Measurements from ENCODE around the gene CLCNKA. TPM values are rescaled to one million over a fixed set of nuclear protein-coding genes. Genes with fewer than 3 reads are reported as not detected.

CLCNKA gene
- total and polyA plus RNA-seq, 2 of the 8 experiments (the other 6 are each of a cell fraction or from before 2014, with no cell fraction given): 0.95 to 2.0 TPM

- TF ChIP-seq RFX5 (IDR thresholded peaks at IDR 0.05; ENCODE audit: borderline replicate concordance, low read depth, low read length): no peak
Observed at GRCh38 chr1:16077406-16078245, 55.8 kb downstream of the CLCNKA start (continued).
